CD4-positive, alpha-beta T cell (primary cell): Measurements from ENCODE around the gene PRDX1. TPM values are rescaled to one million over a fixed set of nuclear protein-coding genes. Genes with fewer than 3 reads are reported as not detected.

ENCODE experiments used
- ATAC-seq: fragments of 200-7000 bp; cut with Tn5 transposase; one replicate; pipeline ENCODE4 v1.10.0; 2022; ENCODE audit warnings: mild to moderate bottlenecking; ENCODE audit not compliant: poor library complexity
- CTCF ChIA-PET: fragments of 350-600 bp; sonication (Branson Sonifier 250); formaldehyde crosslinking; loops from one replicate; lab custom pipeline; 2021; ENCODE audit warnings: antibody characterized with exemption, inconsistent platforms; lab: Charles Lee
- POLR2A ChIA-PET: fragments of 350-600 bp; sonication (Branson Sonifier 250); formaldehyde crosslinking; loops from one replicate; lab custom pipeline; 2021; ENCODE audit warnings: antibody characterized with exemption, inconsistent platforms; lab: Charles Lee
- DNase-seq, 14 experiments: peaks; one replicate each; pipeline ENCODE4 v3.0.0-alpha.2; 2013 to 2020; ENCODE audit warnings: mixed read lengths in 2 of 14
- H3K27ac ChIP-seq, 2 donors: one replicate each; pipeline versions ENCODE4 v1.5.1 to v1.7.0; 2013; ENCODE audit warnings: low read length in 2 of 2, low read depth in 1 of 2, mild to moderate bottlenecking in 1 of 2
- H3K27me3 ChIP-seq, 2 experiments: 1 replicate in 1 of 2; 2 replicates in 1 of 2; pipeline versions ENCODE4 v1.6.1 to v1.7.0; 2013; ENCODE audit warnings: low read length in 2 of 2, control low read depth in 1 of 2, mild to moderate bottlenecking in 1 of 2, moderate library complexity in 1 of 2; ENCODE audit not compliant: insufficient read depth in 2 of 2, control insufficient read depth in 1 of 2
- H3K36me3 ChIP-seq: one replicate; pipeline ENCODE4 v1.6.1; 2013; ENCODE audit warnings: low read length, control low read depth; ENCODE audit not compliant: insufficient read depth
- H3K4me1 ChIP-seq: one replicate; pipeline ENCODE4 v1.6.1; 2013; ENCODE audit warnings: low read length, control low read depth; ENCODE audit not compliant: insufficient read depth
- H3K4me3 ChIP-seq: one replicate; pipeline ENCODE4 v1.5.1; 2013; ENCODE audit warnings: mild to moderate bottlenecking, low read length, moderate library complexity
- H3K9me3 ChIP-seq, 2 experiments: 1 replicate in 1 of 2; 2 replicates in 1 of 2; pipeline versions ENCODE4 v1.6.1 to v1.7.0; 2013; ENCODE audit warnings: low read length in 2 of 2, mild to moderate bottlenecking in 2 of 2, control low read depth in 1 of 2, moderate library complexity in 1 of 2; ENCODE audit not compliant: control insufficient read depth in 1 of 2, insufficient read depth in 1 of 2
- H3K27ac Mint-ChIP-seq: one replicate; pipeline ENCODE4 v1.8.0; 2020; ENCODE audit warnings: mixed read lengths
- H3K27me3 Mint-ChIP-seq: one replicate; pipeline ENCODE4 v1.8.0; 2021; ENCODE audit warnings: mixed read lengths
- H3K36me3 Mint-ChIP-seq: one replicate; pipeline ENCODE4 v1.8.0; 2021; ENCODE audit warnings: low read depth, mixed read lengths
- H3K4me1 Mint-ChIP-seq: one replicate; pipeline ENCODE4 v1.8.0; 2021; ENCODE audit warnings: low read depth, mixed read lengths
- H3K4me3 Mint-ChIP-seq: one replicate; pipeline ENCODE4 v1.8.0; 2020; ENCODE audit warnings: mild to moderate bottlenecking, mixed read lengths
- H3K9me3 Mint-ChIP-seq: one replicate; pipeline ENCODE4 v1.8.0; 2020; ENCODE audit warnings: mixed read lengths
- intact Hi-C, 2 experiments: fragments of 100-400 bp; cut with DNase I in 1 of 2; cut with micrococcal nuclease in 1 of 2; formaldehyde crosslinking; loops; one replicate each; pipeline versions ENCODE4 v1.15.1 to v1.9.0; 2023 to 2025; cut with DNase I, micrococcal nuclease
- total RNA-seq, 174 experiments: library from RNA in 2 of 174; stranded (reverse) in 2 of 174; gene quantifications; one replicate each; pipeline ENCODE4 v1.2.3 and lab custom pipeline; 2021 to 2026
- TF ChIP-seq, protein P1 (sequence below): fragments of 200-600 bp; IDR thresholded peaks from one replicate; pipeline ENCODE4 v1.8.0; 2022; ENCODE audit warnings: antibody characterized with exemption, mild to moderate bottlenecking

The PRDX1 gene
- total RNA-seq, 2 experiments from 2014 or later: 18.1 to 24.1 TPM

- intact Hi-C loops: loop anchor here (2.0 to 5.0 kb wide), 5 partner anchors 19 to 249 kb away; partner anchors contain the start of genes PRDX1 (in 1 of the 2) and TESK2 (in 1 of the 2)
- H3K9me3 Mint-ChIP-seq: no peaks in the 10 kb centered on the region
- POLR2A ChIA-PET: interaction anchor here (0.5 to 2.3 kb wide), 16 partner anchors 14 to 777 kb away, joined by 3 to 46 read pairs (median 5); partner anchors contain the start of genes CCDC163, GPBP1L1, MMACHC and MUTYH
- peaks cover 8% of the 10 kb centered on the region for H3K36me3 ChIP-seq
- no peak for ATAC-seq
- no peaks in the 10 kb centered on the region for H3K27me3 ChIP-seq
- CTCF ChIA-PET: interaction anchor here (1.3 to 2.4 kb wide), 4 partner anchors 30 to 61 kb away, joined by 4 to 20 read pairs (median 7); partner anchors contain the start of genes CCDC163, MMACHC, PRDX1 and TESK2
- peak overlapping the region; percentile 73 for H3K4me3 ChIP-seq
- H3K27me3 Mint-ChIP-seq: no peaks in the 10 kb centered on the region
- H3K9me3 ChIP-seq: no peaks in the 10 kb centered on the region
- H3K4me1 Mint-ChIP-seq: peaks cover 26% of the 10 kb centered on the region
- H3K36me3 Mint-ChIP-seq: peaks cover 21% of the 10 kb centered on the region
- no peak overlapping the region for H3K27ac ChIP-seq
- no peak for DNase-seq
- peaks cover 27% of the 10 kb centered on the region for H3K4me1 ChIP-seq
- peak overlapping the region; percentile 98 for H3K4me3 Mint-ChIP-seq
- TF ChIP-seq, protein P1, sequence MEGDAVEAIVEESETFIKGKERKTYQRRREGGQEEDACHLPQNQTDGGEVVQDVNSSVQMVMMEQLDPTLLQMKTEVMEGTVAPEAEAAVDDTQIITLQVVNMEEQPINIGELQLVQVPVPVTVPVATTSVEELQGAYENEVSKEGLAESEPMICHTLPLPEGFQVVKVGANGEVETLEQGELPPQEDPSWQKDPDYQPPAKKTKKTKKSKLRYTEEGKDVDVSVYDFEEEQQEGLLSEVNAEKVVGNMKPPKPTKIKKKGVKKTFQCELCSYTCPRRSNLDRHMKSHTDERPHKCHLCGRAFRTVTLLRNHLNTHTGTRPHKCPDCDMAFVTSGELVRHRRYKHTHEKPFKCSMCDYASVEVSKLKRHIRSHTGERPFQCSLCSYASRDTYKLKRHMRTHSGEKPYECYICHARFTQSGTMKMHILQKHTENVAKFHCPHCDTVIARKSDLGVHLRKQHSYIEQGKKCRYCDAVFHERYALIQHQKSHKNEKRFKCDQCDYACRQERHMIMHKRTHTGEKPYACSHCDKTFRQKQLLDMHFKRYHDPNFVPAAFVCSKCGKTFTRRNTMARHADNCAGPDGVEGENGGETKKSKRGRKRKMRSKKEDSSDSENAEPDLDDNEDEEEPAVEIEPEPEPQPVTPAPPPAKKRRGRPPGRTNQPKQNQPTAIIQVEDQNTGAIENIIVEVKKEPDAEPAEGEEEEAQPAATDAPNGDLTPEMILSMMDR: no peak
- peak overlapping the region; percentile 89 for H3K27ac Mint-ChIP-seq
Measured at GRCh38 chr1:45551684-45552083, 30.0 kb upstream of the PRDX1 start.

GRCh38 chr1:45550401-45551351 lies 29.0 kb upstream of the PRDX1 start, which contains the start of gene AKR1A1:
Gene AKR1A1, plus strand, starts transcription at chr1:45550826. Its CDS starts 10,969 bp downstream, at chr1:45561795.
- peaks cover 27% of the 10 kb centered on the region for H3K4me1 ChIP-seq
- H3K9me3 Mint-ChIP-seq: no peaks in the 10 kb centered on the region
- H3K27ac ChIP-seq: peak within 1 kb of the TSS; percentile 85 to 90
- peaks cover 26% of the 10 kb centered on the region for H3K4me1 Mint-ChIP-seq
- peaks cover 4% of the 10 kb centered on the region for H3K36me3 ChIP-seq
- H3K9me3 ChIP-seq: no peaks in the 10 kb centered on the region
- peak within 1 kb of the TSS; percentile 89 for H3K27ac Mint-ChIP-seq
- ChIA-PET POLR2A (interaction anchor here (0.5 to 2.3 kb wide), 21 partner anchors 15 to 829 kb away, joined by 3 to 46 read pairs (median 5); partner anchors contain the start of genes CCDC163, EIF2B3, GPBP1L1 and MMACHC), CTCF (interaction anchor here (1.0 to 2.4 kb wide), 5 partner anchors 19 to 60 kb away, joined by 4 to 20 read pairs (median 9); partner anchors contain the start of genes CCDC163, MMACHC, PRDX1 and TESK2)
- H3K27me3 ChIP-seq: no peaks in the 10 kb centered on the region
- ATAC-seq (peak; percentile 95), DNase-seq (peak; percentile 70 to 94 (median 84))
- intact Hi-C loops: loop anchor here (1.0 to 5.0 kb wide), 6 partner anchors 20 to 248 kb away; partner anchors contain the start of genes PRDX1 (in 1 of the 2) and TESK2 (in 1 of the 2)
- H3K4me3 ChIP-seq: peak within 1 kb of the TSS; percentile 73
- H3K36me3 Mint-ChIP-seq: peaks cover 16% of the 10 kb centered on the region
- no peaks in the 10 kb centered on the region for H3K27me3 Mint-ChIP-seq
- TF ChIP-seq, protein P1: no peak
- peak within 1 kb of the TSS; percentile 98 for H3K4me3 Mint-ChIP-seq
